SHP77 (cell line): ENCODE data around the gene RGS16.
"Not testable (repeated sequence)": the region's sequence is repeated elsewhere in the genome, so short reads cannot be mapped to it uniquely, and the experiment has no call there.

ENCODE experiments used
- DNase-seq, 2 experiments: peaks; one replicate each; lab custom pipeline; 2025; lab: John Stamatoyannopoulos, UW

RGS16 gene

GRCh38 chr1:182604175-182605164 lies at the start of gene RGS16:
TSS of gene RGS16 (minus strand) at chr1:182604389. CDS start at chr1:182604259, 130 bp downstream.
- DNase-seq = peak; percentile 90 to 95

- DNase-seq = no peak
These were observed 49.8 kb upstream of the RGS16 start for GRCh38 chr1:182653986-182654385.

- no peak for DNase-seq
These were observed 48.7 kb upstream of the RGS16 start for GRCh38 chr1:182652933-182653332.

- no peak for DNase-seq
These were observed 47.1 kb upstream of the RGS16 start for GRCh38 chr1:182651339-182651724.

GRCh38 chr1:182650678-182651338 lies 46.6 kb upstream of the RGS16 start:
- no peak for DNase-seq

- no peak for DNase-seq
These were observed 44.9 kb upstream of the RGS16 start for GRCh38 chr1:182649041-182649440.

GRCh38 chr1:182646739-182647138 lies 42.5 kb upstream of the RGS16 start:
- DNase-seq = no peak

GRCh38 chr1:182644886-182645285 lies 40.7 kb upstream of the RGS16 start:
- no peak for DNase-seq

- no peak for DNase-seq
These were observed 39.5 kb upstream of the RGS16 start for GRCh38 chr1:182643699-182644098.

GRCh38 chr1:182642461-182642860 lies 38.3 kb upstream of the RGS16 start:
- DNase-seq = no peak

- no peak for DNase-seq
These were observed 37.4 kb upstream of the RGS16 start for GRCh38 chr1:182641561-182641960.

GRCh38 chr1:182639330-182639729 lies 35.1 kb upstream of the RGS16 start:
- no peak for DNase-seq

GRCh38 chr1:182637769-182638168 lies 33.6 kb upstream of the RGS16 start:
- DNase-seq = no peak

- DNase-seq = no peak
These were observed 31.7 kb upstream of the RGS16 start for GRCh38 chr1:182635871-182636270.

GRCh38 chr1:182634306-182635072 lies 30.3 kb upstream of the RGS16 start:
- peak; percentile 86 to 90 for DNase-seq

GRCh38 chr1:182633657-182634281 lies 29.6 kb upstream of the RGS16 start:
- peak; percentile 95 to 96 for DNase-seq

- no peak for DNase-seq
These were observed 28.8 kb upstream of the RGS16 start for GRCh38 chr1:182633031-182633430.

GRCh38 chr1:182632441-182632857 lies 28.3 kb upstream of the RGS16 start:
- not testable (repeated sequence) for DNase-seq

- DNase-seq = no peak
These were observed 27.8 kb upstream of the RGS16 start for GRCh38 chr1:182631954-182632353.

- no peak for DNase-seq
These were observed 27.0 kb upstream of the RGS16 start for GRCh38 chr1:182631053-182631677.

- DNase-seq = no peak
These were observed 26.4 kb upstream of the RGS16 start for GRCh38 chr1:182630586-182630985.
